ENCODE results near the gene GRID2IP.

Gene GRID2IP

DNA sequence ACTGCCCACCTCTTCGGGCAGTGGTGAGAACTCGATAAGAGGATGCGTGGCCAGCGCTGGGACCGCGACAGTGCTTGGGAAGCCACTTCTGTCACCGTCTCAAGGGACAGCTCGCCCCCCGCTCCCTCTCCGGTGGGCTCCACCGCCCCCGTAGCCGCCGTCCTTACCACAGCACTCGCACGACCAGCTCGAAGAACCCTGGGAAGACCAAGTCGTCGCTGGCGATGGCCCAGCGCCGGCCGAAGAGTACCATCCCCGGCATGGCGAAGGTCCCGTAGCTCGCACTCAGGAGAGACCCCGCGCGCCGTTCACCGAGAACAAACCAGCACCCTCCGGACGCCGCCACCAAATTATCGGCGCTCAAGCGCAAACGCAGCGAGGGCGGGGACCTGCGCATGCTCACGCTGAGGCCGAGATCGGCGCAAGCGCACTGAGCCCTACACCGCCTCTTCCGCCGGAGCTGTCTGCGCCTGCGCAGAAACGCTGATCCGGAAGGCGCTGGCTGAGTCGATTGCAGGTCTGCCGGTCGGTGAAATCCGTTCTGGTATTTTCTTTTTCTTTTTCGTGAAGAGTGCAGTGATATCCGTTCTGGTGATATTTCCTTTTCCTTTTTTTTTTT lies 103.6 kb downstream of the GRID2IP start, which contains the start of gene DAGLB:
Gene DAGLB (minus strand): TSS at position 374 of the 619 bp plus-strand sequence. CDS start 112 bp downstream, at position 262.
- ChIA-PET CTCF (interaction anchor here (0.6 kb wide), 2 partner anchors 21 to 388 kb away, joined by 3 to 4 read pairs; no protein-coding TSS in a partner anchor), POLR2A (interaction anchor here (1.0 to 1.5 kb wide), 6 partner anchors 9 to 65 kb away, joined by 3 to 10 read pairs (median 4); no protein-coding TSS in a partner anchor)
- peak; percentile 7; the same call in 1 of the 2 replicates for TF ChIP-seq L3MBTL2 (conservative IDR thresholded peaks at IDR 0.05)
- TF ChIP-seq FOXA1 (IDR thresholded peaks at IDR 0.05): no peak
- peak; percentile 98 for DNase-seq (ENCODE audit: extremely low spot score)

All from HEK293T (cell line).